Thyroid gland (tissue), 4 donors: Measurements from ENCODE around the gene SPATC1L.

Source experiments
- POLR2A ChIP-seq, 2 donors: fragments of 450-650 bp; IDR thresholded peaks; one replicate each; pipeline ENCODE4 v1.6.1; 2017; ENCODE audit warnings: antibody characterized with exemption in 2 of 2, mild to moderate bottlenecking in 2 of 2, moderate library complexity in 1 of 2
- TF ChIP-seq, protein P1 (sequence below), 6 experiments: fragments of 200-600 bp in 3 of 6; fragments of 450-650 bp in 3 of 6; sonication (generic) in 3 of 6; IDR thresholded peaks; one replicate each; pipeline ENCODE4 v1.5.1; 2016 to 2019; ENCODE audit warnings: antibody characterized with exemption in 6 of 6, mild to moderate bottlenecking in 2 of 6, inconsistent platforms in 1 of 6, moderate library complexity in 1 of 6

GRCh38 chr21:46185716-46186115 lies 1.5 kb upstream of the SPATC1L start:
- TF ChIP-seq, protein P1, sequence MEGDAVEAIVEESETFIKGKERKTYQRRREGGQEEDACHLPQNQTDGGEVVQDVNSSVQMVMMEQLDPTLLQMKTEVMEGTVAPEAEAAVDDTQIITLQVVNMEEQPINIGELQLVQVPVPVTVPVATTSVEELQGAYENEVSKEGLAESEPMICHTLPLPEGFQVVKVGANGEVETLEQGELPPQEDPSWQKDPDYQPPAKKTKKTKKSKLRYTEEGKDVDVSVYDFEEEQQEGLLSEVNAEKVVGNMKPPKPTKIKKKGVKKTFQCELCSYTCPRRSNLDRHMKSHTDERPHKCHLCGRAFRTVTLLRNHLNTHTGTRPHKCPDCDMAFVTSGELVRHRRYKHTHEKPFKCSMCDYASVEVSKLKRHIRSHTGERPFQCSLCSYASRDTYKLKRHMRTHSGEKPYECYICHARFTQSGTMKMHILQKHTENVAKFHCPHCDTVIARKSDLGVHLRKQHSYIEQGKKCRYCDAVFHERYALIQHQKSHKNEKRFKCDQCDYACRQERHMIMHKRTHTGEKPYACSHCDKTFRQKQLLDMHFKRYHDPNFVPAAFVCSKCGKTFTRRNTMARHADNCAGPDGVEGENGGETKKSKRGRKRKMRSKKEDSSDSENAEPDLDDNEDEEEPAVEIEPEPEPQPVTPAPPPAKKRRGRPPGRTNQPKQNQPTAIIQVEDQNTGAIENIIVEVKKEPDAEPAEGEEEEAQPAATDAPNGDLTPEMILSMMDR (IDR thresholded peaks at IDR 0.05): no peak
- no peak for TF ChIP-seq POLR2A (IDR thresholded peaks at IDR 0.05)
